HL-60 (cell line): ENCODE results near the gene PPP6R2.

Experiments
- DNase-seq, 2 experiments: peaks; one replicate each; pipeline ENCODE4 v3.0.0-alpha.2; 2010 to 2020; ENCODE audit warnings: low read depth in 1 of 2, low spot score in 1 of 2
- H3K27ac ChIP-seq: fragments of 250-450 bp; sonication (Bioruptor Pico); replicated peaks from 2 replicates; pipeline ENCODE4 v1.5.1; 2020; ENCODE audit warnings: mild to moderate bottlenecking, moderate library complexity
- H3K27me3 ChIP-seq: fragments of 250-450 bp; sonication (Bioruptor Pico); 2 replicates; pipeline ENCODE4 v1.5.1; 2021; ENCODE audit warnings: mild to moderate bottlenecking, moderate library complexity; ENCODE audit not compliant: insufficient read depth, poor library complexity, severe bottlenecking
- H3K4me3 ChIP-seq: replicated peaks from 2 replicates; pipeline ENCODE4 v1.5.1; 2011; ENCODE audit warnings: mild to moderate bottlenecking, control low read depth, low read length; ENCODE audit not compliant: insufficient read depth
- CTCF ChIP-seq: IDR thresholded peaks from one replicate; pipeline ENCODE4 v1.5.1; 2011; ENCODE audit warnings: low read length, control low read depth, inconsistent platforms; ENCODE audit not compliant: insufficient read depth
- GABPA ChIP-seq: IDR thresholded peaks from 2 replicates; pipeline ENCODE4 v1.6.1; 2012; ENCODE audit warnings: low read depth
- POLR2AphosphoS5 ChIP-seq: IDR thresholded peaks from 2 replicates; pipeline ENCODE4 v1.6.1; 2012; ENCODE audit warnings: low read depth
- REST ChIP-seq: IDR thresholded peaks from 2 replicates; pipeline ENCODE4 v1.6.1; 2012; ENCODE audit warnings: low read depth; ENCODE audit not compliant: insufficient replicate concordance
- SPI1 ChIP-seq: IDR thresholded peaks from 2 replicates; pipeline ENCODE4 v1.6.1; 2012; ENCODE audit warnings: low read depth, mild to moderate bottlenecking, borderline replicate concordance

PPP6R2 gene

GRCh38 chr22:50302041-50302541 is 41.0 kb upstream of the PPP6R2 start:
- no peak overlapping the region for H3K4me3 ChIP-seq
- H3K27ac ChIP-seq: no peak overlapping the region
- no peak for DNase-seq
- no peaks in the 10 kb centered on the region for H3K27me3 ChIP-seq
- TF ChIP-seq SPI1 (no peak), POLR2AphosphoS5 (no peak), GABPA (no peak), REST (no peak), CTCF (no peak)

GRCh38 chr22:50302564-50302963 is 40.6 kb upstream of the PPP6R2 start:
- no peak for TF ChIP-seq POLR2AphosphoS5
- DNase-seq: no peak
- no peaks in the 10 kb centered on the region for H3K27me3 ChIP-seq
- H3K27ac ChIP-seq: no peak overlapping the region
- H3K4me3 ChIP-seq: no peak overlapping the region

- no peaks in the 10 kb centered on the region for H3K27me3 ChIP-seq
- peak overlapping the region; percentile 62 for H3K27ac ChIP-seq
- DNase-seq: no peak
- no peak for TF ChIP-seq REST
- no peak for TF ChIP-seq CTCF
- no peak for TF ChIP-seq GABPA
- TF ChIP-seq POLR2AphosphoS5: no peak
- TF ChIP-seq SPI1: no peak
- peak overlapping the region; percentile 17 for H3K4me3 ChIP-seq
Observed at GRCh38 chr22:50303515-50303847, 39.6 kb upstream of the PPP6R2 start.

- TF ChIP-seq CTCF (no peak), POLR2AphosphoS5 (no peak), SPI1 (no peak), REST (no peak), GABPA (no peak)
- H3K27ac ChIP-seq: peak overlapping the region; percentile 62
- H3K4me3 ChIP-seq: peak overlapping the region; percentile 17
- peak; percentile 56 to 59 for DNase-seq
- H3K27me3 ChIP-seq: no peaks in the 10 kb centered on the region
Observed at GRCh38 chr22:50303848-50304527, 39.1 kb upstream of the PPP6R2 start.
